Muscle of arm (tissue), 14 donors: ENCODE measurements around the gene ZKSCAN2. TPM values are rescaled to one million over a fixed set of nuclear protein-coding genes. Genes with fewer than 3 reads are reported as not detected.

ENCODE experiments used
- DNase-seq: peaks from one replicate; pipeline ENCODE4 v3.0.0-alpha.2; 2013
- long read RNA-seq, 11 donors: transcript quantifications; one replicate each; lab custom pipeline, GENCODE V29; 2026
- polyA plus RNA-seq, 12 donors: library from polyadenylated mRNA; unstranded; fragments of 120-200 nt; gene quantifications; one replicate each; pipeline ENCODE4 v1.2.1, GENCODE V29; 2013; ENCODE audit not compliant: insufficient read length in 12 of 12

ZKSCAN2 gene
- polyA plus RNA-seq = 1 to 10 TPM in 11 of 12 donors, not detected in 1; 5.3 to 6.8 (median 6.3) TPM
- long read RNA-seq, donor 1, full-length matches to known transcripts = 3 of 3 reads
- long read RNA-seq, donor 1, partial matches to known transcripts = 0 of 3 reads
- long read RNA-seq, donor 1, other reads (novel, unspliced or antisense) = 0 of 3 reads
- long read RNA-seq, donor 2, full-length matches to known transcripts = 2 of 2 reads
- long read RNA-seq, donor 2, partial matches to known transcripts = 0 of 2 reads
- long read RNA-seq, donor 2, other reads (novel, unspliced or antisense) = 0 of 2 reads
- long read RNA-seq, donor 3 = 0 reads
- long read RNA-seq, donor 4 = 0 reads
- long read RNA-seq, donor 5, full-length matches to known transcripts = 1 of 6 reads
- long read RNA-seq, donor 5, partial matches to known transcripts = 5 of 6 reads
- long read RNA-seq, donor 5, other reads (novel, unspliced or antisense) = 0 of 6 reads
- long read RNA-seq, donor 6, full-length matches to known transcripts = 2 of 2 reads
- long read RNA-seq, donor 6, partial matches to known transcripts = 0 of 2 reads
- long read RNA-seq, donor 6, other reads (novel, unspliced or antisense) = 0 of 2 reads
- long read RNA-seq, donor 7, partial matches to known transcripts = 0 of 2 reads
- long read RNA-seq, donor 7, other reads (novel, unspliced or antisense) = 0 of 2 reads
- long read RNA-seq, donor 8, partial matches to known transcripts = 0 of 1 reads
- long read RNA-seq, donor 8, other reads (novel, unspliced or antisense) = 0 of 1 reads
- long read RNA-seq, donor 9, full-length matches to known transcripts = 3 of 3 reads
- long read RNA-seq, donor 9, partial matches to known transcripts = 0 of 3 reads
- long read RNA-seq, donor 9, other reads (novel, unspliced or antisense) = 0 of 3 reads
- long read RNA-seq, donor 10, full-length matches to known transcripts = 2 of 2 reads
- long read RNA-seq, donor 10, partial matches to known transcripts = 0 of 2 reads
- long read RNA-seq, donor 10, other reads (novel, unspliced or antisense) = 0 of 2 reads
- long read RNA-seq, donor 11 = 0 reads

GRCh38 chr16:25257470-25257955, at the start of gene ZKSCAN2:
ZKSCAN2 (minus strand) TSS chr16:25257845; CDS start chr16:25257127, 718 bp downstream.
- peak; percentile 83 for DNase-seq

GRCh38 chr16:25299792-25300590, 42.3 kb upstream of the ZKSCAN2 start:
- DNase-seq = no peak

GRCh38 chr16:25298165-25298872, 40.7 kb upstream of the ZKSCAN2 start:
- no peak for DNase-seq

- DNase-seq = no peak
Observed at GRCh38 chr16:25297151-25297787, 39.6 kb upstream of the ZKSCAN2 start.

DNA sequence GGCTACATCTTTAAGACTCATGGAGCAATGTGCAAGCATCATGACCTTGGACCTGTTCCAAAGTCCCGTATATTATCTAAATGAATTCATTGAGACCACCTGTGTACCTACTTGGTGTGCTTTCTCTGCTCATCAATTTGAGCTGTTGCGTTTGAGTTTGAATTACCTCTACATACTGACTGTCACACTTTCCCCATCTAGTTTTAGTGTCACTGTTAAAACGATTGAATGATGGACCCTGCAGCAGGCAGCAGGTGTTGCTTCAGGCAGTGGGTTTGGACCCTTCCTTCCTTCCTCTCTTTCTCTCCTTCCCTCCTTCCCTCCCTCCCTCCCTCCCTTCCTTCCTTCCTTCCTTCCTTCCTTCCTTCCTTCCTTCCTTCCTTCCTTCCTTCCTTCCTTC, 33.9 kb upstream of the ZKSCAN2 start:
- no peak for DNase-seq

DNA sequence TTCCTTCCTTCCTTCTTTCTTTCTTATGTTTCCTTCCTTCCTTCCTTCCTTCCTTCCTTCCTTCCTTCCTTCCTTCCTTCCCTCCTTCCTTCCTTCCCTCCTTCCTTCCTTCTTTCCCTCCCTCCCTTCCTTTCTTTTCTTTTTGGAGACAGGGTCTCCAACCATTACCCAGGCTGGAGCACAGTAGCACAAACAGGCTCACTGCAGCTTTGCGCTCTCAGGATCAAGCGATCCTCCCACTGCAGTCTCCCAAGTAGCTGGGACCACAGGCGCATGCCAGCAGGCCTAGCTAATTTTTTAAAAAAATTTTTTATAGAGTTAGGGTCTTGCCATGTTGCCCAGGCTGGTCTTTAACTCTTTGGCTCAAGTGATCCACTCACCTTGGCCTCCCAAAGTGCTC, 31.8 kb upstream of the ZKSCAN2 start:
- DNase-seq = no peak

- no peak for DNase-seq
Observed at GRCh38 chr16:25279491-25279890, 21.8 kb upstream of the ZKSCAN2 start.

DNA sequence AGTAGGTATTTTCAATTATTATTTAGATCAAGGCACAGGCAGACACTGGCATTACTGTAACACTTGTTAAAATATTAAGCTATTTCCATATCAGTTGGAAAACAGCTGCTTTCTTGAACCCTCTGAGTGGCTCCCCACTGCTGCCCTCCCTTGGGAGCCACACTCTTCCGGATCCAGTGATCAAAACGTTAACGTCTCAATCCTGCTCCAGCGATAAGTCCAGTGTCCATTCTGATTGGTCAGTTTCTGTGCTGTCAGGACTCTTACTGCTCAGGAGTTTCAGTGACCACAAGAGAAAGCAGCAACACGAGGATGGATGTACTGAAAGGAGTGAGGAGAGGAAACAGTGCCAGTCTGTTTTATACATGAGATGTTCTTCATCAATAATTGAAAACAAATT, 13.8 kb upstream of the ZKSCAN2 start:
- DNase-seq = no peak

- no peak for DNase-seq
Observed at GRCh38 chr16:25270577-25270976, 12.9 kb upstream of the ZKSCAN2 start.

DNA sequence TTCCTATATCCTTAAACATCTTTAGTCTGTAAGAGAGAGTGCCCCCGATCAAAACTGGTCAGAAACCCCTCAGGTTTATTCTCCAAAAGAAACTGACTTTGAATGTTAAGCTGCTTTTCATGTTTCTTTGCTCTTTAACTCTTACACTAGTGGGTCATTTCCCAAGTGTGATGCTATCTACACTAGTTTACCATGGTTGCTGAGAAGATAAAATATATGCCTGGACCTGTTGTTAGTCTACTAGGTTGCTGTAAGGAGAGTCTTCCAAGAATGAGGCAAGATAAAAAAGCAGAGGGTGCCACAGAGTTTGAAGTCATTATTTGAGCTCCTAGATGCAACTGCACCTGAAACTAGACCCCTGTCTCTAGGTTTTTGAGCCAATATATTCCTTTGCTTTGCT, 12.2 kb upstream of the ZKSCAN2 start:
- DNase-seq = no peak

- no peak for DNase-seq
Observed at GRCh38 chr16:25265968-25266367, 8.3 kb upstream of the ZKSCAN2 start.

DNA sequence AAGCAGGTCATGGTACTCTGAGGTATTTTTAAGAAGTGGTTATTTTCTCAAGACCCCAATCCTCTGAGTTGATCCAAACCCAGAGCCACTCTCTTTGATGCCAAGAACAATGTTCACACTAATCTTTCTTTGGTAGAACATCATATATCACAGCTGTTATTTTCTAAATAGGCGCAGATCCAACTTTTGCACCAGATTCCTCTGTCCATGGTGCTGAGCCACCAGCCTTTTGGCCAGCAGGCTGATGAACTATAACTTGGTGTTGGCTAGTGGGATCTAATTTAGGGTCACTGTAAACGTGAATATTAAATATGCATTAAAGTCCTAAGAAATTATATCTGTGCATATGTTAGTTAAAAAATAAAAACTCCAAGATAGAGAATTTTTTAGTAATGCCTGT, 7.0 kb upstream of the ZKSCAN2 start:
- DNase-seq = peak; percentile 31

DNA sequence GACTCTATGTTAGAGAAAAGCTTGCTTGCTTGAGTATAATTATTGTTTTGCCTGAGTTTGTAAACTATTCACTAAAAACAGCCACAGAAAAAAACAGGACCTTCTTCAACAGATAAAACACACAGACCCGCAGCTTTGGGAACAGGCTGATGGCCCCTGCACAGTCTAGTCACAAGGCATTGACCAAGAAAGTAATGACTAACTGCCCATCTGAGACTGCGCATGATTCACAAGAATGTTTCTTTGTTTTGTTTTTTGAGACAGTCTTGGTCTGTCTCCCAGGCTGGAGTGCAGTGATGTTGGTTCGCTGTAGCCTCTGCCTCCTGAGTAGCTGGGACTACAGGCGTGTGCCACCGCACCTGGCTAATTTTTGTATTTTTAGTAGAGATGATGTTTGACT, 2.8 kb upstream of the ZKSCAN2 start:
- DNase-seq = no peak

GRCh38 chr16:25258861-25259179, 1.2 kb upstream of the ZKSCAN2 start:
- DNase-seq = no peak

- peak; percentile 84 for DNase-seq
Observed at GRCh38 chr16:25257956-25258860, 563 bp upstream of the ZKSCAN2 start.

DNA sequence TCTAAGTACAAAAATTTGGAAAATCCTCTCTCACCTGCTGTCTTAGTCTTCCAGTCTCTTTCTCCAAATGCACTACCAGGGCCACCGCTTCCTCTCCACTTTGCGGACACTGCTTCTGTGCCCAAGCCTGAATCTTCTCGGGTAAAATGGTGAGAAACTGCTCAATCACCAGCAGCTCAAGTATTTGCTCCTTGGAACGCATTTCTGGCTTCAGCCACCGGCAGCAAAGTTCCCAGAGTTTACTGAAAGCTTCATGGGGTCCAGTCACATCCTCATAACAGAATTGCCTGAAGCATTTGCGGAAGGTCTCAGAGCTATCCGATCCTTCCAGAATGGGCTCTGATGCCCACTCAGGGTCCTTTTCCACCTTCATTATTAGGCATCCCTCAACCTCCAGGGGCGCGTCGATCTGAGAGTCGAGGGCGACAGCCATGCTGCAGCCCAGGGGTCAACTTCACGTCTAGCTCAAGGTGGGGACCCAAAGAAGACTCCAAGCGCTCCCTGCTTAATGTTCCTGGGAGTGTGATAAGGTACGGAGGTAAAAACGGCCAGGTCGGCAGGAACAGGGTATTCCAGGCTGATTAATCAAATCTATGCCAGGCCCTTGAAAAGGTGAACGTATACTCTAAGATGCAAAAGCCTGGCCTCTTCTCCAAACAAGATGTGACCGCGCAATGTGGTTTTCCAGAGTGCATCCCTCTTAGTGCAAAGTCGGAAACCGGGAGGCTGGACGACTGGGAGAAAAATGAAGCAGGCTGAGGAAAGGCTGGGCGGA, 763 bp downstream of the ZKSCAN2 start:
- DNase-seq = no peak

DNA sequence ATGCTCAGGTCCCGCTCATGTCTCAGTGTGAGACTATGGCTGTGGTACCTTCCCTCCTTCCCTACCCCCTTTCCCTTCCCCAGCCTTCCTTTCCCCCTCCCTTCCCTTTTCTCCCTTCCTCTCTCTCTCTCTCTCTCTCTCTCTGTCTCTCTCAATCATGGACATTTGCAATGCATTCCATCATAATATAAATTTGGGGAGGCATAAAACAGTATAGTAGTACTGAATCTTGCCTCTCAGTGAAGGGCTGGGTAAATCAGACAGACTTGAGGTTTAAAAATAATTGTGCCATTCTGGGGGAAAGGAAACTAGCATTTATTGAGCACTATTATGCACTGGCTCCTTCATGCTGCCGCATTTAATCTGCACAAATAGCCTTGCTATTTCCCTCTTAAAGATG, 4.3 kb downstream of the ZKSCAN2 start:
- no peak for DNase-seq

DNA sequence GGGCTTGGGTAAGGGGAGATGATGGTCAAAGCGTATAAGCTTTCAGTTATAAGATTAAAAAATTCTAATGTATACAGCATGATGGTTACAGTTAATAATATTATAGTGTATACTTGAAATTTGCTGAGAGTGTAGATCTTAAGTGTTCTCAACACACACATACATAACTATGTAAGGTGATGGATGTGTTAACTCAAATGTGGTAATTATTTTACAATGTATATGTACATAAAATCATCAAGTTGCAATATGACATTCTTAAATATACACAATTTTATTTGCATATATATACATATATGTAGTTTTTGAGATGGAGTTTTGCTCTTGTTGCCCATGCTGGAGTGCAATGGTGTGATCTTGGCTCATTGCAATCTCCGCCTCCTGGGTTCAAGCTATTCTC, 7.2 kb downstream of the ZKSCAN2 start:
- no peak for DNase-seq

DNA sequence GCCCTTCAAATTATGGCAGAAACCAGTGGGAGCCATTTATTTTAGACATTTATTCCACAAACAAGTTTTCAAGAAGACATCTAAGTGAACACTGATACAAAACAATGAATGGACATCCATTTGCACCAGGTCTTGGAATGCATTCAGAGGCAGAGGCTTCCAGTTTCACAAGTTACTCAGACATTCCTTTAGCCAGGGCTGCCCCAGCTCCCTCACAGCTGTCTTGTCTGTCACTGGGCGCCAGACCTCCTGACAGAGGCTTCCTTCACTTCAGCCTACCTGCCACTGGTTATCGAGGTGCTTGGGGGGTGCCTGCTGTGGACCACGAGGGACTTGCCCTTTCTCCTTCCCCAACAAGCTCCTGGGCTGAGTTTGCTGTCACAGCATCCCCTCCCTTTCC, 21.7 kb downstream of the ZKSCAN2 start:
- DNase-seq = no peak
